Middle frontal gyrus (tissue), 1 donor: ENCODE data around the gene GATC.

ENCODE experiments used
- DNase-seq: peaks from one replicate; pipeline ENCODE4 v3.0.0-alpha.2; 2015; ENCODE audit warnings: low spot score; ENCODE audit errors: extremely low spot score

The GATC gene

DNA sequence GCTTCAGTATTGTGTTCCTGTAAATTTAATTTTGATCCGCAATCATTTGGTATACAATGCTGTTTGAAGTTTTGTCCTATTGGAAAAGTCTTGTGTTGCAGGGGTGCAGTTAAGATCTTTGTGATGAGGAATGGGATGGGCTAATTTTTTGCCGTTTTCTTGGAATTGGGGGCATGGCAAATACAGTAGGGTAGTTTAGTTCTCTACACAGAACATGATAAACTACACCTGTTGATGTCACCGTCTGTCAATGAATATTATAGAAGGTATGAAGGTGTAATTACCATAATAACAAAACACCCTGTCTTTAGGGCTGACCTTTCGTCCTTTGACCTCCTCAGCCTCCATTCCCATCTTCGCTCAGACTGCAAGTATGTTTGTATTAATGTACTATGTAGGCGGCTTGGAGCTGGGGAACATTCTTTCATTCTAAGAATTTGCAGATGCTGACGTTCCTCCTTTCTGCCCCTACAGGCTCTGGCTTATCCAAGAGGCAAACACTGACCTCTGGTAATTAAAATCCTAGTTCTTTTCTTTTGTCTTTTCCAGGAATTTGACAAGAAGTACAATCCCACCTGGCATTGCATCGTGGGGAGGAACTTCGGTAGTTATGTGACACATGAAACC, 51.4 kb downstream of the GATC start:
- no peak for DNase-seq

DNA sequence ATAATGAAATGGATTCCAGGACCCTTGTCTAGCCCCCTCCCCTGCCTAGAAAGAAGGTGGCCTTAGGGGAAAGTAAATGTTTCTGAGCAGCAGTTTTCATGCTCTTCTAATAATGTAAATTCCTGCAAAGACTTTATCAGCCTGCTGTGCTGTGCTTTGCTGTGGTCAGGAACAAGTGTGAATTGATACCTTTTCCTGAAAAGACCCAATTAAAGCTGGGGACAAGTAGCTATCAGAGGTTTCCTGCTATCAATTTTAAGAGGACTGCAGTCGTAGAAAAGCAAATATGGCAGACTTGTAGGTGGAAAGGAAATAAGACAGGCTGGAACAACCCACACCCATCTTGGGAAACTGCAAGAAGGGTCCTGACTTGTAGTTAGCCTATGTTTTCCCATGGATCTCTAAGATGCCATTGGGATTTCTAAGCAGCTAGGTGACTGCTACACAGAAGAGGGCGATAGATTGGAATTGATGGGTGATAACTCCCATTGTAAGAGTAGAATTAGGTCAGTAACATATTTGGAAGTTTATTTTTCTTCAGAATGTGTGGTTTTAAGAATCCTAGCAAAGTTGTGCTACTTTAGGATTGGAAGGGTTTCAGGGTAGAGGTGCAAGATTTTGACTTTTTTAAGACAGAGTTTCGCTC, 52.7 kb downstream of the GATC start:
- no peak for DNase-seq

DNA sequence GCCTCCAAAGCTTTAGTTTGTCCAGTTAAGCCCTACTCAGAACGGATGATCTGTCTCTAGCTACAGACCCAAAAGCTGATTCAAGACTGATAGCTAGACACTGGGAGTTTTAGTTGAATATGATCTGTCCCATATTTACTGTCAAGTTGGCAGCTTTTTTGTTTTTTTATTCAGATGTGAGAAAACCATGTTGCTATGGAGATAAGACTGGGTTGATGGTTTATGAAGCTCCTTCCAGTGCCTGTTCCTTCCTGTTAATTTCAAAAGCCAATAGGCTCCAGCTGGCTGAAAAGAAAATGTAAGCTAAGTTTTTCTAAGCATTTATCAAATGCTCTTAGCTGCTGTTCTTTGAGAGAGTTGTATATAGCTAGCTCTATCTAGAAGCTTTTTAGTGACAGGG, 54.3 kb downstream of the GATC start:
- no peak for DNase-seq

DNA sequence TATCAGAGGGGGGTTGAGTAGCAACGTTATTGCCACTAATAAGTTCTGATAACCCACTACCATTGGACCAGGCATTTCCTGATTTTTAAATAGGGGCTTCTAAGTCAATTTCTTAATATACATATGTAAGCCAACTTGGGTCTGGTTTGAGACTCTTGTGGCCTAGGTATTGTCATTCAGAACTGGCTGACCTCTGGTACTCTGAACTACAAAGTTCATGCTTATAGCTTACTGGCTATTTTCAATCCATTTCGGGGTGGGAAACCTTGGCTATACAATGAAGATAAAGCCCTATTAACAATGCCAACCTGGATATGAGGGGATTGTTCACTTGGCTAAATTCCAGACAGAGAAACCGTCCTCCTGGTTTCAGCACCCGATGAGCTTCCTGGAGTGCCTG, 58.3 kb downstream of the GATC start:
- no peak for DNase-seq

DNA sequence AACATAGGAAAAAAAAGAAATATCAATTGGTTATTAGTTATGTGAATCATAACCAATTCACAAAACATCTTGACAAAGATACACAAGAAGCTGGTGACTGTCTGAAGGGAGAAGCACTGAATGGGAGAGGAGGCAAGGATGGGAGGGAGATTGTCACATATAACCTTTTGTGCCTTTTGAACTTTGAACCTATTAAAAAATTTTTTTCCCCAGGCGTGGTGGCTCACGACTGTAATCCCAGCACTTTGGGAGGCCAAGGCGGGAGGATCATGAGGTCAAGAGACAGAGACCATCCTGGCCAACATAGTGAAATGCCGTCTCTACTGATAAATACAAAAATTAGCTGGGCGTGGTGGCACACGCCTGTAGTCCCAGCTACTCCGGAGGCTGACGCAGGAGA, 62.3 kb downstream of the GATC start:
- no peak for DNase-seq
